Measurements from ENCODE around the gene CTDSP1. TPM values are rescaled to one million over a fixed set of nuclear protein-coding genes. Genes with fewer than 3 reads are reported as not detected.

The CTDSP1 gene
- total RNA-seq, 2 experiments from 2014 or later, result 64.4 to 69.7 TPM

DNA sequence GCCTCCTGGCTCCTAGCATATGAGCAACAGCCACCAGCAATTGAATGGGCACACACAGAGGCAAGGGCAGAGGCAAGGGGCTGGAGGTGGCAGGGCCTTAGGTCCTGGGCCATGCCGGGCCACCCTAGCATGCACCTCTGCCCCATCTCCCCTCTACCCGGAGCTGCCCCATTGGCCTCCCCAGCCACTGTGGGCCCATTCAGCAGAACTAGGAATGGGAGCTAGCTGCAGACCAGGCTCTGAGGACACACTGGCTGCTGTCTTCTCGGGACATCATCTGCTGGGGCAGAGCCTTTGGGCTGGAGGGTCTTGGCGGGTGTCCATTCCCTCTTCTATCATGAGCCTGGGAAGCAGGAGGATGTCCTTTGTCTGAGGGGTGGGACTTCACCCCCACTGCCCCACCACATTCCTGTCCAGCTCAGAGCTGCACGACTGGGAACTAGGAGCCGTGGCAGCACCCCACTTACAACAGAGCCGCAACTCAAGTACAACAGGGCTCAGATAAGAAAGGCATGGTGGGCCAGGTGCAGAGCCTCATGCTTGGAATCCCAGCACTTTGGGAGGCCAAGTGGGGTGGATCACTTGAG lies 20.1 kb downstream of the CTDSP1 start:
- Mint-ChIP-seq H3K27ac (no peak overlapping the region), H3K4me3 (no peak overlapping the region), H3K4me1 (ENCODE audit: low read depth) (no peaks in the 10 kb centered on the region), H3K36me3 (no peaks in the 10 kb centered on the region), H3K9me3 (no peaks in the 10 kb centered on the region), H3K27me3 (no peaks in the 10 kb centered on the region)
- ChIA-PET POLR2A (no interaction called here), CTCF (no interaction called here)
- intact Hi-C loops (cut with micrococcal nuclease), result no loop called here
- DNase-seq, result no peak

DNA sequence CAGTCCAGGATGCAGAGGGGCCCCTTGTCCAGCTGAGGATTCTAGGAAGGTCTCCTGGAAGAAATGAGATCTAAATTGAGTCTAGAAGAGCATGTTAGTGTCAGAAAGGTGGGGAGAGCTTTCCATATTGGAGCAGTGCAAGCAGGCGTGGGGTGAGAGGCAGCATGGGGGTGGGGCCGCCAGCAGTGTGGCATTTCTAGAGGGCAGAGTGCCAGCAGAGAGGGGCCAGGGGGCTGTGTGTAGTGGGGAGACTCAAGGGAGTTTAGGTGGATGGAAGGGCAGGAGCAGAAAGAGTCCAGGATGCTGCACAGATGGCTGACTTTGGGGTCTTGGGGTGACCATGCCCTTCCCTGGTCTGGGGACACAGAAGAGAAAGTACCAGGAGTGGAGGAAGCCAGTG lies 21.4 kb downstream of the CTDSP1 start:
- POLR2A ChIA-PET, result no interaction called here
- CTCF ChIA-PET, result no interaction called here

DNA sequence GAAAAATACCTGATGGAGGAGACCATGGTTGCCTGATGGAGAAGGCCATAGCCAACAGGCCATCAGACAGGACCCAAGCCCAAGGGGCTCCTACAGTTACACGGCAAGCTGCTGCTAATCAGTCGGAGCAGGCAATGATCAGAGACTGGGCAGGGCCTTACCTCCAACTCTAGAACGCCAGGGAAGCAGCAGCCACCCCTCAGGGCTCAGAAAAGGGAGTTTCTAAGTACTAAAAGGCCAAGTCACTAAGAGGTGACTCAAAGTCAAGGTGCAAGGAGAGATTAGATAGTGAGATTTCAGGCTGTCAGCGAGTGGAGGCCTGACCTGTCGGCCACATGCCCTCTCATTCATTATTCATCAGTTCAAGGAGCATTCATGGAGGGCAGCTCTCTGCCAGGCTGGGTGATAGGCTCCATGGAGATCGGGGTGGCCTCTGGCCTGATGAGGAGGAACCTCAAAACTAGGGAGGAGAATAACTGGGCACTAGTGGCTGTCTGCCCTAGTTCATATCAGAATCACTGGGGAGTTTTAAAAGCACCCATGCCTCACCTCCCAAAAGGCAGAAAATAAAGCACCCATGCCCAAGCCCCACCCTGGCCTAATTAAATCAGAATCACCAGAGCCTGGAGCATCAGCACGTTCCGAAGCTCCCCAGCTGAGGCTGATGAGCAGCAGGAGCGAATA lies 22.9 kb downstream of the CTDSP1 start:
- Mint-ChIP-seq H3K27ac (no peak overlapping the region), H3K4me1 (ENCODE audit: low read depth) (no peaks in the 10 kb centered on the region), H3K36me3 (no peaks in the 10 kb centered on the region), H3K9me3 (no peaks in the 10 kb centered on the region), H3K27me3 (no peaks in the 10 kb centered on the region), H3K4me3 (no peak overlapping the region)
- intact Hi-C loops (cut with micrococcal nuclease), result no loop called here
- ChIA-PET POLR2A (no interaction called here), CTCF (no interaction called here)
- DNase-seq, result no peak

More for the DNA sequence above, 21.4 kb downstream of the CTDSP1 start:
- H3K27ac Mint-ChIP-seq, result no peak overlapping the region
- H3K4me1 Mint-ChIP-seq (ENCODE audit: low read depth), result no peaks in the 10 kb centered on the region
- intact Hi-C loops (cut with micrococcal nuclease), result no loop called here
- no peak for DNase-seq
- no peaks in the 10 kb centered on the region for H3K9me3 Mint-ChIP-seq
- no peaks in the 10 kb centered on the region for H3K36me3 Mint-ChIP-seq
- no peak overlapping the region for H3K4me3 Mint-ChIP-seq
- H3K27me3 Mint-ChIP-seq, result no peaks in the 10 kb centered on the region

DNA sequence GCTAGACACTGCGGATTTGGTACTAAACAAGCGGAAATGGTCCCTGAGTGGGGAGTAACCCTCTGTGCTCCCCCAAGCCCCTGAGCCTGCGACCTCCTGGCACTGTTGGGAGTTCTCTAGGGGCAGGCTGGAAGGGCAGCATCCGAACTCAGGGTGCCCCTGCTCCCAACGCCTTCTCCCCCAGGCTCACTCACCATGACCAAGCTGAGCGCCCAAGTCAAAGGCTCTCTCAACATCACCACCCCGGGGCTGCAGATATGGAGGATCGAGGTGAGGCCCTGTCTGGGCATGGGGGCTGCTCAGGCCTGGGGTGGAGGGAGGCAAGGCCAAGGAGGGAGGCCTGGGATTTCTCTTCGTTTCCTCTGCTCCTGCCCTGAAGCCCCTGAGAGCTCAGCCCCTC lies 23.9 kb downstream of the CTDSP1 start:
- POLR2A ChIA-PET, result no interaction called here
- H3K9me3 Mint-ChIP-seq, result no peaks in the 10 kb centered on the region

DNA sequence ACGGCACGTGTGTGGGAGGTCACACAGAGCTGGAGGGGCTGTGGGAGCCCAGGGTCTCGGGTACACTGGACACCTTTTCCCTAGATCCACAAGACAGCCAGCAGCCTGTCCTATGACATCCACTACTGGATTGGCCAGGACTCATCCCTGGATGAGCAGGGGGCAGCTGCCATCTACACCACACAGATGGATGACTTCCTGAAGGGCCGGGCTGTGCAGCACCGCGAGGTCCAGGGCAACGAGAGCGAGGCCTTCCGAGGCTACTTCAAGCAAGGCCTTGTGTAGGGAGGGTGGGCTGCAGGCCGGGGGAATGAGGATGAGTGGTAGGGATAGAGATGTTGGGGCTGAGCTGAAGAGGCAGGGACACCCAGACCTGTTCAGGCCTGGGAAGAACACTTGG lies 25.9 kb downstream of the CTDSP1 start:
- no peak for DNase-seq
- no peak overlapping the region for H3K27ac Mint-ChIP-seq
- POLR2A ChIA-PET, result no interaction called here

More for the DNA sequence above, 23.9 kb downstream of the CTDSP1 start:
- H3K4me1 Mint-ChIP-seq (ENCODE audit: low read depth), result no peaks in the 10 kb centered on the region
- H3K36me3 Mint-ChIP-seq, result no peaks in the 10 kb centered on the region
- no peak overlapping the region for H3K4me3 Mint-ChIP-seq
- no peak for DNase-seq
- H3K27ac Mint-ChIP-seq, result no peak overlapping the region
- H3K27me3 Mint-ChIP-seq, result no peaks in the 10 kb centered on the region
- CTCF ChIA-PET, result no interaction called here
- intact Hi-C loops (cut with micrococcal nuclease), result no loop called here

DNA sequence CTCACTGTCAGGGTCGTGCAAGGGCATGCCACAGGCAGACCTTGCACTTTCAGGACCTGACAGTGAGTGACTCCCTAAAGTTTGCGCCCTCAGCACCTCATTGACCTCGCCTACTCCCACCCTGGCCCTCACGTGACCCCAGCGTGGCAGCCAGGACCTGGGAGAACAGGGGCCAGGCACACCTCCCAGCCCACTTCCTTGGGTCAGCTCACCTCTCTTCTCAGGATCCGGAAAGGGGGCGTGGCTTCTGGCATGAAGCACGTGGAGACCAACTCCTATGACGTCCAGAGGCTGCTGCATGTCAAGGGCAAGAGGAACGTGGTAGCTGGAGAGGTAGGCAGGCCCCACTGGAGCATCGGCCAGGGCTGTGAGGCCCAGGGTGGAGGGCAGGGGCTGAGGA lies 28.1 kb downstream of the CTDSP1 start:
- intact Hi-C loops (cut with micrococcal nuclease), result no loop called here
- Mint-ChIP-seq H3K27ac (no peak overlapping the region), H3K4me3 (no peak overlapping the region), H3K36me3 (no peaks in the 10 kb centered on the region), H3K27me3 (no peaks in the 10 kb centered on the region), H3K4me1 (ENCODE audit: low read depth) (no peaks in the 10 kb centered on the region), H3K9me3 (no peaks in the 10 kb centered on the region)
- CTCF ChIA-PET, result no interaction called here
- no peak for DNase-seq
- POLR2A ChIA-PET, result no interaction called here

More for the DNA sequence above, 25.9 kb downstream of the CTDSP1 start:
- intact Hi-C loops (cut with micrococcal nuclease), result no loop called here
- H3K27me3 Mint-ChIP-seq, result no peaks in the 10 kb centered on the region
- H3K4me1 Mint-ChIP-seq (ENCODE audit: low read depth), result no peaks in the 10 kb centered on the region
- no peaks in the 10 kb centered on the region for H3K36me3 Mint-ChIP-seq
- CTCF ChIA-PET, result no interaction called here
- H3K9me3 Mint-ChIP-seq, result no peaks in the 10 kb centered on the region
- H3K4me3 Mint-ChIP-seq, result no peak overlapping the region

DNA sequence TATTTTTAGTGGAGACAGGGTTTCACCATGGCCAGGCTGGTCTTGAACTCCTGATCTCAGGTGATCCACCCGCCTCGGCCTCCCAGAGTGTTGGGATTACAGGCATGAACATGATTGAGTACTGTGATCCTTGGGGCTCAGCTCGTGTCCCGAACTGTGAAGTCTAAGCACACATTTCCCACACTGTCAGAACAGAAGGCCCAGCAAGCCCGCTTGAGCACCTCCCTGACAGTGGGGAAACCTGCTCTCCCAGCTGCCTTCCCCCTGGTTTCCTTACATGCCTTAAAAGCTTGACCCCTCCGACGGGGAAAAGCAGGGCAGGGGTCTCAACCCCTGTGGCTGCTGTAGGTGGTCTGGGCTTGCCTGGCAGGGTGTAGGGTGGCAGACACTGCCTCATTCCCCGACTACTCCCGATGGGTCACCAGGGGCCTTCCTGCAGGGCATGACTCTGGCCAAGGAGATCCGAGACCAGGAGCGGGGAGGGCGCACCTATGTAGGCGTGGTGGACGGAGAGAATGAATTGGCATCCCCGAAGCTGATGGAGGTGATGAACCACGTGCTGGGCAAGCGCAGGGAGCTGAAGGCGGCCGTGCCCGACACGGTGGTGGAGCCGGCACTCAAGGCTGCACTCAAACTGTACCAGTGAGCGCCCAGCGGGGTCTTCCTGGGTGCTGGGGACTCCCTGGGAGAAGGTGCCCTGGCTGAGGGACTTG lies 29.3 kb downstream of the CTDSP1 start:
- no peak overlapping the region for H3K4me3 Mint-ChIP-seq
- H3K36me3 Mint-ChIP-seq, result no peaks in the 10 kb centered on the region
- no peak for DNase-seq
- no peaks in the 10 kb centered on the region for H3K4me1 Mint-ChIP-seq (ENCODE audit: low read depth)
- ChIA-PET CTCF (interaction anchor here (0.6 kb wide), 1 partner anchor 74 kb away, joined by 3 read pairs; no protein-coding TSS in a partner anchor), POLR2A (no interaction called here)
- H3K27me3 Mint-ChIP-seq, result no peaks in the 10 kb centered on the region
- no peak overlapping the region for H3K27ac Mint-ChIP-seq
- no peaks in the 10 kb centered on the region for H3K9me3 Mint-ChIP-seq
- intact Hi-C loops (cut with micrococcal nuclease), result no loop called here

DNA sequence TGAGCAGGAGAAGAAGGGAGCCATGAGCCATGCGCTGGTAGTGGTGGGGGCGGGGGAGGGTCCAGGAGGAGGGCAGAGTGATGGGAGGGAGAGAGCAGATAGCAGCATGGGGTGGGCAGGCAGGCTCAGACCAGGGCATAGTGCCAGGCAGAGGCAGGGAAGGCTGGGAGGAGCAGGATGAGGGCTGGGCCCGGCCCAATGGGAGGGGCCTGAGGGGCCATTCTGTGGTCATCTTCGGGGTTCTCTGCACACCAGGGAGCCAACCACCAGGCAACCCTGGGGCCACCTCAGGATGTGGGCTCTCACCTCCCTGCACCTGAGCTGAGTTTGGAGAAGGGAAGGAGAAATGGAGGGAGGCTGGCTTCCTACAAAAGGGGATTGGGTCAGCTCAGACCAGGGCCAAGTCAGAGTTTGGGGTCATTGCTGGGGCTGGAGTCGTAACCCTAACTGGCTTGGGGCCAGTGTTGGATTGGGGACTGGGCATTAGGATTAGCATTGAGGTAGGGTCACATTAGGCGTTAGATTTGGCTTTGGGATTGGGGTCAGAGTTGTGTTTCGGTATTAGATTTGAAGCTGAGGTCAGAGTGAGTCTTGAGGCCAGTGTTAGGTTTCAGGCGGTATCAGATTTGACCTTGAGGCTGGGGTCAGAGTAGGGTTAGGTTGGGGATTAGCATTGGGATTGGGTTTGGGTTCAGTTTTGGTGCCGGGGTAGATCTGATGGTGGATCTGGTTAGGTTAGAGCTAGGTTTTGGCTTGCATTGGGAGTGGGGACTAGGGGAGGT lies 30.4 kb downstream of the CTDSP1 start:
- Mint-ChIP-seq H3K27me3 (no peaks in the 10 kb centered on the region), H3K4me3 (no peak overlapping the region), H3K27ac (no peak overlapping the region), H3K36me3 (no peaks in the 10 kb centered on the region), H3K9me3 (no peaks in the 10 kb centered on the region), H3K4me1 (ENCODE audit: low read depth) (no peaks in the 10 kb centered on the region)
- DNase-seq, result no peak
- intact Hi-C loops (cut with micrococcal nuclease), result no loop called here
- CTCF ChIA-PET, result interaction anchor here (1.2 kb wide), 1 partner anchor 137 kb away, joined by 3 read pairs; no protein-coding TSS in a partner anchor
- POLR2A ChIA-PET, result interaction anchor here (0.6 kb wide), 1 partner anchor 258 kb away, joined by 3 read pairs; no protein-coding TSS in a partner anchor

DNA sequence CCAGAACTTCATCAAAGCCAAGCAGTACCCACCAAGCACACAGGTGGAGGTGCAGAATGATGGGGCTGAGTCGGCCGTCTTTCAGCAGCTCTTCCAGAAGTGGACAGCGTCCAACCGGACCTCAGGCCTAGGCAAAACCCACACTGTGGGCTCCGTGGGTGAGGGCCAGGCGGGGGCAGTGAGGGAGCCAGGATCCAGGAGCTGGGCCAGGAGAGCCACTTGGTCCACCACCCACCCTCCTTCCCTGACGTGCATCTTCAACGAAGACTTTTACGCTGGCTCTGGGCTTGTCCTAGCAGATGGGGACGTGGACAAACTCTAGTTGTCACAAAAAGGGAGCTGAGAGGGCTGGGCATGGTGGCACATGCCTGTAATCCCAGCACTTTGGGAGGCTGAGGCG lies 31.1 kb downstream of the CTDSP1 start:
- no peaks in the 10 kb centered on the region for H3K27me3 Mint-ChIP-seq

DNA sequence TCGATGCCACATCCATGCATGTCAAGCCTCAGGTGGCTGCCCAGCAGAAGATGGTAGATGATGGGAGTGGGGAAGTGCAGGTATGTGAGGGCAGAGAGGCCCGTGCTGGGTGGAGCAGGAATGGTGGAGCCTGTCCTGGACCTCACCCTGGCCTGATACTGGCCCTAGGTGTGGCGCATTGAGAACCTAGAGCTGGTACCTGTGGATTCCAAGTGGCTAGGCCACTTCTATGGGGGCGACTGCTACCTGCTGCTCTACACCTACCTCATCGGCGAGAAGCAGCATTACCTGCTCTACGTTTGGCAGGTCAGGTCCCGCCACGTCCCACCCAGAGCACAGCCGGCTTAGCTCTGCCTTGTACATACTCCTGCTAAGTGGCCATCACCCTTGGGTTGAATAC lies 32.2 kb downstream of the CTDSP1 start:
- Mint-ChIP-seq H3K27ac (no peak overlapping the region), H3K4me3 (no peak overlapping the region), H3K4me1 (ENCODE audit: low read depth) (no peaks in the 10 kb centered on the region), H3K36me3 (no peaks in the 10 kb centered on the region), H3K9me3 (no peaks in the 10 kb centered on the region), H3K27me3 (no peaks in the 10 kb centered on the region)
- DNase-seq, result no peak
- ChIA-PET CTCF (no interaction called here), POLR2A (no interaction called here)
- intact Hi-C loops (cut with micrococcal nuclease), result no loop called here

More for the DNA sequence above, 31.1 kb downstream of the CTDSP1 start:
- Mint-ChIP-seq H3K36me3 (no peaks in the 10 kb centered on the region), H3K4me3 (no peak overlapping the region), H3K27ac (no peak overlapping the region), H3K9me3 (no peaks in the 10 kb centered on the region), H3K4me1 (ENCODE audit: low read depth) (no peaks in the 10 kb centered on the region)
- ChIA-PET POLR2A (no interaction called here), CTCF (interaction anchor here (1.2 kb wide), 1 partner anchor 138 kb away, joined by 3 read pairs; no protein-coding TSS in a partner anchor)
- intact Hi-C loops (cut with micrococcal nuclease), result no loop called here
- DNase-seq, result no peak

DNA sequence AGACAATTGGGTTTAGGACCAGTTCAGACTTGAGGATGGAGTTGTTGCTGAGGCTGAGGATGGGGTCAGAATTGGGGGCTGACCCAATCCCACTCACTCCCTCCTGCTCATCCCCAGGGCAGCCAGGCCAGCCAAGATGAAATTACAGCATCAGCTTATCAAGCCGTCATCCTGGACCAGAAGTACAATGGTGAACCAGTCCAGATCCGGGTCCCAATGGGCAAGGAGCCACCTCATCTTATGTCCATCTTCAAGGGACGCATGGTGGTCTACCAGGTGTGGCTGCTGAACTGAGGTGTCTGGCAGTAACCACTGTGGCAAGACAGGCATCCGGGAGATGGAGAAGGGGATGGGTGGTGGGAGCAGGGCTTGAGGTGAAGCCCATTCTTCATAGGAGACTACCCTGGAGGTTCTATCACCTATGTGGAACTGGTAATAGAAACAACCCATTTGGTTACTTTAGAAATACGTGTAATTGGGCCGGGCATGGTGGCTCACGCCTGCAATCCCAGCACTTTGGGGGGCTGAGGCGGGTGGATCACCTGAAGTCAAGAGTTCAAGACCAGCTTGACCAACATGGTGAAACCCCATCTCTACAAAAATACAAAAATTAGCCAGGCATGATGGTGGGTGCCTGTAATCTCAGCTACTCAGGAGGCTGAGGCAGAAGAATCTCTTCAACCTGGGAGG lies 33.2 kb downstream of the CTDSP1 start:
- intact Hi-C loops (cut with micrococcal nuclease), result no loop called here
- Mint-ChIP-seq H3K4me3 (no peak overlapping the region), H3K27ac (no peak overlapping the region), H3K4me1 (ENCODE audit: low read depth) (no peaks in the 10 kb centered on the region), H3K9me3 (no peaks in the 10 kb centered on the region), H3K27me3 (no peaks in the 10 kb centered on the region), H3K36me3 (no peaks in the 10 kb centered on the region)
- no peak for DNase-seq
- ChIA-PET POLR2A (no interaction called here), CTCF (no interaction called here)

DNA sequence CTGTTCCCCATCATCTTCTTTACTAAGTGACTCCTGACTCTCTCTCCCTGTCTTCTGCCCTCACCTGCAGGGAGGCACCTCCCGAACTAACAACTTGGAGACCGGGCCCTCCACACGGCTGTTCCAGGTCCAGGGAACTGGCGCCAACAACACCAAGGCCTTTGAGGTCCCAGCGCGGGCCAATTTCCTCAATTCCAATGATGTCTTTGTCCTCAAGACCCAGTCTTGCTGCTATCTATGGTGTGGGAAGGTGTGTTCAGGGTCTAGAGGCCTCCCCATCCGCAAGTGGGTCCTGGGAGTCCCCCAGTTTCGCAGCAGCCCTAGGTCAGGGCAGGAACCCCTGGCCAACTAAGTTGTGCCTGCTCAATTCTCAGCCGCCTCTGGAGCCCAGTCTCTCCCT lies 34.8 kb downstream of the CTDSP1 start:
- Mint-ChIP-seq H3K27me3 (no peaks in the 10 kb centered on the region), H3K27ac (no peak overlapping the region), H3K36me3 (no peaks in the 10 kb centered on the region), H3K9me3 (no peaks in the 10 kb centered on the region), H3K4me1 (ENCODE audit: low read depth) (no peaks in the 10 kb centered on the region), H3K4me3 (no peak overlapping the region)
- CTCF ChIA-PET, result no interaction called here
- no peak for DNase-seq
- POLR2A ChIA-PET, result no interaction called here
- intact Hi-C loops (cut with micrococcal nuclease), result no loop called here

Data from activated CD4-positive, alpha-beta memory T cell treated with anti-CD3 and anti-CD28 coated beads for 36 hours (primary cell).